Measurements from ENCODE around the gene ITSN2.

ITSN2 gene

DNA sequence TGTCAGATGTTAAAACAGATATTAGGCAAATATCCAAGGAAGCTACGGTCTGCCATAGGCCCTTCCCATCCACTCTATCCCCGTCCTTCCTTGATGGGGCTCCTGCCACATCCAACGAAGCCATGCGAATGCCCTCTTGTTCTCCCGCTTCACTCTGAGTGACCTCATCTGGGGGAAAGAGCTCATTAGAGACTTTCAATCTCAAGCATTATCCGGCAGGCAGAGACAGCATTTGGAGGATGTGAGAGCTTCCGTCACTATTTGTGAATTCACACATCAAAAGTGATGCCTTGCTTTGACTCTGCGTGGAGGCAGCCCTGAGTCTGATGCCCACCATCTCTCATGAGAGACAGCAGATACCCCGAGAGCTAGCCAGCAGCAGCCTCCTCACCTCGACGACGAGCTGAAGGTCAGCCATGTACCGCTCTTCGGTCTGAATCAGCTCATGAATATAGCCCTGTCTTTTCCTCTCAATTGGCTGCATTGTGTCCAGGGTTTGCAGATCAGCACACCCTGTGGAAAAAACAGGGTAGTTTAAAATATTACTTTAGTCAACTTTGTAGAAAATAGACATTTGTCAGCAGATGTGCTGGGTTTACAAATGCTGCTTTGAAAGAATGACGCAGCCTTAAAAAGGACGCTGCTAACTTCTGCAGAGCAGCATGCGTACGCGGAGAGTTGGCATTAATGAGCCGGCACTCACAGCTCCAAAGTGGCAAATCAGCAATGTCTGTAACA lies 139.6 kb downstream of the ITSN2 start:
- no peak for DNase-seq (ENCODE audit: extremely low read depth, low read depth)

DNA sequence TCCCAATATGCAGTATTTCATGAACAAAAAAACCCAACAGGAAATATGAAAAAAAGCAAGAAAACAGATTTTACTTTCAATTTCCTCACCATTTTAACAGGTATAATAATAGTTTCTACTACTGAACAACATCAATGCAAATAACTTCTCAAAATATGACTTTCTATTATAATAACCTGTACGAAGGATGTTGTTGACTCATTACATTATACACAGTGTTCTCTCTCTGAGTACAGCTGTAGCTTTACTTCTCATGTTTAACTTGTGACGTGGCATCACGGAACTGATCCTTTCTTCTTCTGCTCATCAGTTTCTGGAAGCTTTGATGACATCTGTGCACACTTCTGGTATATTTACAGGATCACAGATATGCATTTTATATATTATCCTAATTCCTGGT lies 145.5 kb downstream of the ITSN2 start:
- TF ChIP-seq, protein P1, sequence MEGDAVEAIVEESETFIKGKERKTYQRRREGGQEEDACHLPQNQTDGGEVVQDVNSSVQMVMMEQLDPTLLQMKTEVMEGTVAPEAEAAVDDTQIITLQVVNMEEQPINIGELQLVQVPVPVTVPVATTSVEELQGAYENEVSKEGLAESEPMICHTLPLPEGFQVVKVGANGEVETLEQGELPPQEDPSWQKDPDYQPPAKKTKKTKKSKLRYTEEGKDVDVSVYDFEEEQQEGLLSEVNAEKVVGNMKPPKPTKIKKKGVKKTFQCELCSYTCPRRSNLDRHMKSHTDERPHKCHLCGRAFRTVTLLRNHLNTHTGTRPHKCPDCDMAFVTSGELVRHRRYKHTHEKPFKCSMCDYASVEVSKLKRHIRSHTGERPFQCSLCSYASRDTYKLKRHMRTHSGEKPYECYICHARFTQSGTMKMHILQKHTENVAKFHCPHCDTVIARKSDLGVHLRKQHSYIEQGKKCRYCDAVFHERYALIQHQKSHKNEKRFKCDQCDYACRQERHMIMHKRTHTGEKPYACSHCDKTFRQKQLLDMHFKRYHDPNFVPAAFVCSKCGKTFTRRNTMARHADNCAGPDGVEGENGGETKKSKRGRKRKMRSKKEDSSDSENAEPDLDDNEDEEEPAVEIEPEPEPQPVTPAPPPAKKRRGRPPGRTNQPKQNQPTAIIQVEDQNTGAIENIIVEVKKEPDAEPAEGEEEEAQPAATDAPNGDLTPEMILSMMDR (IDR thresholded peaks at IDR 0.05; ENCODE audit: low read depth, low read length): no peak

More for the DNA sequence above, 139.6 kb downstream of the ITSN2 start:
- TF ChIP-seq, protein P1 (IDR thresholded peaks at IDR 0.05; ENCODE audit: low read depth, low read length): no peak

DNA sequence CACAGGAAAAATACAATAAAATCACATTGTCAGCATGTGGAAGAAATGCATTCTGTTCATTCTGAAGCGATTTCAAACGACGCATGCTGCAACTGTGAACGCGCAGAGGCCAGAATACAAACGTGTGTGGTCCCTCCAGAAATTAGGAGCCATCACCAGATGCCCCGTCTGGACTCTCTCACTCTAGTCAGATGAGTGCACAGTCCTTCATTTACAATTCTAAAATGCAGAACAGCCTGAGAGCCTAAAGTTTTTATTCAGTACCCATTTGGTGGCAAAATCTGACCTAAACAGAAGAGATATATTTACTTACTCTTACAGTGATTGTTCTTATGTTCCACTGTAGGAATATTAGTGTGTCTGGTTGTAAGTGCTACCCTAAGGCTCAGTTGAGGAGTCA lies 148.9 kb downstream of the ITSN2 start:
- TF ChIP-seq, protein P1 (IDR thresholded peaks at IDR 0.05; ENCODE audit: low read depth, low read length): no peak
- DNase-seq (ENCODE audit: extremely low read depth, low read depth): no peak

More for the DNA sequence above, 145.5 kb downstream of the ITSN2 start:
- DNase-seq (ENCODE audit: extremely low read depth, low read depth): no peak

DNA sequence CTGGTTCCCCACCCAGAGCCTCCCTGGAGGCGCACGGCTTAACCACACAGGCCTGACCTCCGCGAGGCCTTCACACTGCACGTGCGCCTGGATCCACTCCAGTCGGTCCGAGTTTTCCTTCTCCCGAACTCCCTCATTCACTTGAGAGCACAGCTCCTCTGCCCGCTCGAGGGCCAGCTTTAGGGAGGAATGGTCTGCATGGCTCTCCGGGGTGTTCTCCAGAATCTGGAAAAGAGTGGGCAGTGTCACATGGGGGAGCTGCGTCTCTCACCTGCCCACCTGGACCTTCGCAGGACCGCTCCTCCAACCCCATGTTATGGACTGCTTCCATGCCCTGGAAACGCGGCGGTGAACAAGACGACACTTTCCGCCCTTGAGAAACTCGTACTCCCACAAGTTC lies 149.6 kb downstream of the ITSN2 start:
- TF ChIP-seq, protein P1 (IDR thresholded peaks at IDR 0.05; ENCODE audit: low read depth, low read length): no peak
- no peak for DNase-seq (ENCODE audit: extremely low read depth, low read depth)

DNA sequence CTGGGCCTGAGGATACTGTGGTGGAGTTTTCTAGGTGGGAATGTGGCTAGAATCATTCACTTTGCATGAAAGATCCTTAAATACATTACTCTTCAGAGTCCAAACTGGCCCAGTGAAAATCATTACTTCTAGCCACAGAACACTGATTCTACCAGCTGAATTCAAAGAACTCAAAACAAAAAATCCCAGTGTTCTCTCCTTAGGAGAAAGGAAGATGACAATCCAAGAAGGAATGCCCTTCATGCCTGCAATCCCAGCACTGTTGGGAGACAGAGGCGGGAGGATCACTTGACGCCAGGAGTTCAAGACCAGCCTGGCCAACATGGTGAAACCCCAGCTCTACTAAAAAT lies 150.3 kb downstream of the ITSN2 start:
- TF ChIP-seq, protein P1 (IDR thresholded peaks at IDR 0.05; ENCODE audit: low read depth, low read length): no peak
- DNase-seq (ENCODE audit: extremely low read depth, low read depth): no peak

DNA sequence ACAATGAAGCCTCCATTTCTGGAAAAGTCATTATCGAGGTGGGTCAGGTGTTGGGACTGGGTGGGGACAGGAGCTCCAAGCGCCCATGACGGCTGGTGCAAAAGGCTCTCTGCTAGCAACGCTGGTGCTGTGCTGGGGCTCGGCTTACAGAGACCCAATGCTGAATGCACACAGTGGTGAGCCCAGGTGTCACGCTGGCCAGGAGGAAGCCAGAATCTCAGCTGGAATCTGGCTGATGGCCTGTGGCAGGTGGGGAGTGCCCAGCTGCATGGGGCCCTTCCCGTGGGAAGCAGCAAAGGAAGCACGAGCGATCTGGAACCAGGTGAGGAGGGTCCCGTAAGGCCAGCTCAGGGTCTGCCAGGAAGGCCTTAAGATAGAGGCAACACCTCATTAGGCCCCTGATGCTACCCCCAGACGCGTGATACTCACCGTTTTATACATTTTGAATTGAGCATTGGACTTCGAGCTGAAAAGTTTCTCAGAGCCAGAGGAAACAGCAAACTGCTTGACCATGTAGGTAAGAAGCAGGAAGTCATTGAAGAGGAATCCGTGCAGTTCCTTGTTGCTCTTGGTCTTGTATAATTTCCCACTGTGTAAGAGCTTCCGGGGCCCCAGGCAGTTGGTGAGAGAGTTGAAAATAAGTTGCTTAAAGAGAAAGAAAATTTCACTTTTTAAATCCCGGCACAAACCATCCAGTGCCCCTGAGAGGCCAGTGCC lies 150.8 kb downstream of the ITSN2 start:
- TF ChIP-seq, protein P1 (IDR thresholded peaks at IDR 0.05; ENCODE audit: low read depth, low read length): no peak
- no peak for DNase-seq (ENCODE audit: extremely low read depth, low read depth)

DNA sequence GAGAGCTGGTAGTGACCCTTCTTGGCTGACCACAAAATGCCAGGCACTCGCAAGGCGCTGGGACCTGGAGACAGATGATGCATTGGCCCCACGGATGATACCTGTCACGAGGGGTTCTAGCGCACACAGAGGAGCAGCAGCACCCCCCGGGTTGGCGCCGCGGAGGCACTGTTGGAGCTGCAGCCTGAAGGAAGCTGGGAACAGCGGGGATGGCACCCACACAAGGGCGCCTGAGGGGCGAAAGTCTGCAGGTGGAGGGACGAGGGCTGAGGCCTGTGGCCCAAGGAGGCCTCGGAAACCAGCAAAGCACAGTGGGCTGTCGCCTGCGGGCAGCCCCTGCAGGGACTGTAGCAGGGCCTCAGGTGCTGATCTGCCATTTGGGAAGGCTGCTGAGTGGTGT lies 151.8 kb downstream of the ITSN2 start:
- TF ChIP-seq, protein P1 (IDR thresholded peaks at IDR 0.05; ENCODE audit: low read depth, low read length): no peak
- no peak for DNase-seq (ENCODE audit: extremely low read depth, low read depth)

All from AG09319 (cell line).